Astrocyte of the cerebellum (primary cell): ENCODE data around the gene DNAI2.

ENCODE experiments used
- DNase-seq: peaks from one replicate; pipeline ENCODE4 v3.0.0-alpha.2; 2011; ENCODE audit warnings: low read depth
- H3K4me3 ChIP-seq: 2 replicates; pipeline ENCODE4 v1.5.1; 2011; ENCODE audit warnings: mild to moderate bottlenecking, low read depth, low read length, moderate library complexity
- in situ Hi-C: cut with HindIII; loops from 2 replicates; pipeline ENCODE4 v1.10.0; 2017; ENCODE audit warnings: low sequenced_read_pairs
- TF ChIP-seq, protein P1 (sequence below): IDR thresholded peaks from 2 replicates; pipeline ENCODE4 v1.5.1; 2012; ENCODE audit warnings: low read length, low read depth, moderate library complexity, mild to moderate bottlenecking; ENCODE audit errors: missing control alignments

DNAI2 gene

DNA sequence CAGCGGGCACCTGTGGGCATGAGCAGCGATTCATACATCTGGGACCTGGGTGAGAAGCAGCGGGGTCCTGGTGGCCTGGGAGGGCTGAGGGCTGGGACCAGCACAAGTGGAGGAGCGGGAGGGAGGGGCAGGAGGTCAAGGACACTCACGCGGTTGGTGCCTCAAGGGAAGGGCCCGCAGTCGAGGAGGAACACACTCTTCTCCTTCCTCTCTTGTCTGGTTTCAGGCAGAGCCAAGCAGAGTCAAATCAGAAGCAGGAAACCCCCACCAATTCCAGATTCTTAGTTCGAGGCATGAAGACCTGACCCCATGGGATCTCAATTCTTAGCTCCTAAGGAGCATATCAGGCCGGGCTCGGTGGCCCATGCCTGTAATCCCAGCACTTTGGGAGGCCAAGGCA is 15.7 kb downstream of the DNAI2 start:
- DNase-seq: no peak
- in situ Hi-C loops: no loop called here
- H3K4me3 ChIP-seq: no peak overlapping the region
- TF ChIP-seq, protein P1, sequence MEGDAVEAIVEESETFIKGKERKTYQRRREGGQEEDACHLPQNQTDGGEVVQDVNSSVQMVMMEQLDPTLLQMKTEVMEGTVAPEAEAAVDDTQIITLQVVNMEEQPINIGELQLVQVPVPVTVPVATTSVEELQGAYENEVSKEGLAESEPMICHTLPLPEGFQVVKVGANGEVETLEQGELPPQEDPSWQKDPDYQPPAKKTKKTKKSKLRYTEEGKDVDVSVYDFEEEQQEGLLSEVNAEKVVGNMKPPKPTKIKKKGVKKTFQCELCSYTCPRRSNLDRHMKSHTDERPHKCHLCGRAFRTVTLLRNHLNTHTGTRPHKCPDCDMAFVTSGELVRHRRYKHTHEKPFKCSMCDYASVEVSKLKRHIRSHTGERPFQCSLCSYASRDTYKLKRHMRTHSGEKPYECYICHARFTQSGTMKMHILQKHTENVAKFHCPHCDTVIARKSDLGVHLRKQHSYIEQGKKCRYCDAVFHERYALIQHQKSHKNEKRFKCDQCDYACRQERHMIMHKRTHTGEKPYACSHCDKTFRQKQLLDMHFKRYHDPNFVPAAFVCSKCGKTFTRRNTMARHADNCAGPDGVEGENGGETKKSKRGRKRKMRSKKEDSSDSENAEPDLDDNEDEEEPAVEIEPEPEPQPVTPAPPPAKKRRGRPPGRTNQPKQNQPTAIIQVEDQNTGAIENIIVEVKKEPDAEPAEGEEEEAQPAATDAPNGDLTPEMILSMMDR: no peak

DNA sequence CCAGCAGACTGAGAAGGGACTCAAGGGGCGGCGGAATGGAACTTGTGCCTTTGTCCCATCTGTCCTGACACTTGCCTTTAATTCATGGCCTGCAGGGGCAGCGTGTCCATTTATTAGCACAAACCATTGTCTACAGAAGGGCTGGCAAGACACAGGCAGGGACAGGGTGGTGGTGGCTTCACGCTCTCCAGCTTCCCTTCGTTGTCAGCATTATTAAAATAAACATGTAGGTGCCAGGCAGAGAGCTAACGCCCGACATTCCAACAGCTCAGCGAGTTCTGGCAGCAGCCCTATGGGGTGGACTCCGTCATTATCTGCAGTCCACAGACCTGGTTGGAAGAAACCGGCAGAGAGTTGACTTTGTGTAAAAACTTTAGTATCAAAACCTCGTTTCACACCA is 16.3 kb downstream of the DNAI2 start:
- TF ChIP-seq, protein P1: no peak
- in situ Hi-C loops: no loop called here
- DNase-seq: no peak
- no peak overlapping the region for H3K4me3 ChIP-seq

DNA sequence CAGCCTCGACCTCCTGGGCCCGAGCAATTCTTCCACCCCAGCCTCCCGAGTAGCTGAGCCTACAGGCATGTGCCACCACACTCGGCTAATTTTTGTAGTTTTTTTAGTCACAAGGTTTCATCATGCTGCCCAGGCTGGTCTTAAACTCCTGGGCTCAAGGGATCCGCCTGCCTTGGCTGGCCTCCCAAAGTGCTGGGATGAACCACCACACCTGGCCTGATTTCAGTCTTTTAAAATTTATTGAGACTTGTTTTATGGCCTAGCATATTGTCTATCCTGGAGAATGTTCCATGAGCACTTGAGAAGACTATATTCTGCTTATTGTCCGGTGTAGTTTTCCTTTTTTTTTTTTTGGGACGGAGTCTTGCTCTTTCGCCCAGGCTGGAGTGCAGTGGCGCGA is 18.5 kb downstream of the DNAI2 start:
- H3K4me3 ChIP-seq: no peak overlapping the region
- TF ChIP-seq, protein P1: no peak
- no peak for DNase-seq
- in situ Hi-C loops: no loop called here

DNA sequence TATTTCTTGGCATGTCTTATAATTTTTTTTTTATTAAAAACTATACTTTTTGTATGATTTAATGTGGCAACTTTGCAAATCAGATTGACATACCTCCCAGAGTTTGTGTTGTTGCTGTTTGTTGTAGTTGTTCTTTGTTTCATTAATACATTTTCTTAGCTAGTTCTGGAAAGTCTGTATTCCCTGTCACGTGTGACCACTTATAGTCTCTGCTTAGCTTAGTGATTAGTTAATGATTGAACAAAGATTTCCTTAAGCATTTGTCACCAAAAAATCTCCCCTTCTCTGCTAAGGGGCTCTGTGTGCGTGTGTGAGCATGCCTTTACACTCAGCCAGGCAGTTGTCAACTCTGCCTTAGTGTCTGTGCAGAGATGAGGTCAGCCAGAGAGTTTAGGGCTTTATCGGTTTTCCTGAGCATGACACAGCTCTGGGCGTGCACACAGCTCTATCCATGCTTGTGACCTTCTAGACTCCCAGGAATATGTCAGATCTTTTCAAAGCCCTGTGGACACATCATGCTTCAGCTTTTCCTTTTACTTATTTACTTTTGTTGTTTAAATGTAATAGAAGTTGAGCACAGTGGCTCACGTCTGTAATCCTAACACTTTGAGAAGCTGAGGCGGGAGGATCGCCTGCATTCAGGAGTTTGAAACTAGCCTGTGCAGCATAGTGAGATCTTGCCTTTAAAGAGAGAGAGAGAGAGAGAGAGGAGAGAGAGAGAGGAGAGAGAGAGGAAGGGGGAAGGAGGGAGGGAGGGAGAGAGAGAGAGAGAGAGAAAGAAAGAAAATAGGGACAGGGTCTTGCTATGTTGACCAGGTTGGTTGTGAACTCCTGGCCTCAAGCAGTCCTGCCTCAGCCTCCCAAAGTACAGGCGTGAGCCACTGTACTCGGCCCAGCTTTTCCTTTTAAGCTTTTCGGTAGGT is 21.9 kb downstream of the DNAI2 start:
- in situ Hi-C loops: no loop called here
- DNase-seq: no peak
- no peak overlapping the region for H3K4me3 ChIP-seq
- TF ChIP-seq, protein P1: no peak

DNA sequence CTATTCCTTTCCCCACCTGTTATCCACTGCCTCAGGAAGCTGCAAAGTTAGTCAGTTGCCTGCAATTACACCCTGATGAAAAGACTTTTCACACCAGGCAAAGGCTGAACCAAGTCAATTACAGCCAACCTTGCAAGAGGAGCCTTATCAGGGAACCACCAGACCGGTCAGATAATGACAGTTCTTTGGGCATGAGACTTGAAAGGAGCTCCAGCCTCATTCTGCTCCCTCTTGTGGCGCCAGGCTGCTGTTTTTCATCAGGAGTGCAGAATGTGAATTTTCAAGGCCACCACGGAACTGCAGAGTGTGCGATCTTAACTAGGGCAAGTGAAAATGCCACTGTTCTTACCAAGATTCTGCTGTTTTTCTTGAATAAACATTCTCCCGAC is 22.5 kb downstream of the DNAI2 start:
- H3K4me3 ChIP-seq: no peak overlapping the region
- TF ChIP-seq, protein P1: peak; percentile 67
- in situ Hi-C loops: no loop called here
- DNase-seq: no peak

DNA sequence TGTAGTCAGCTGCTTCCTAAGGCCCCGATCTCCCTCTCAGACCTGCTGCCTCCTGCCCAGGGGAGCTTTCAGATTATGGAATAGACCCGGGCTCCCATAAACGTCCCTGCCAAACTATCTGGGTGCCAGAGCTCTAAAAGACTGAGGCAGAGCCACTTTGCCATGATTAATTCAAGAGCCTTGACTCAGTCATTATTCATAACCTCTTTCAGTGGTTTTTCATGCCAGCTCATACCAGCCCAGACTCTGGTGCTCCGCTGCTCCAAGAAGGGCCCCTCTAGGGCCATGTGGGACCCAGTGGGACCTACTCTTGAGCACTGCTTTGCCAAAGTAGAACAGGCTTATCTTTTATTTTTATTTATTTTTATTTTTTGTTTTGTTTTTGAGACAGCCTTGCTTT is 23.9 kb downstream of the DNAI2 start:
- no peak for DNase-seq
- TF ChIP-seq, protein P1: no peak
- no peak overlapping the region for H3K4me3 ChIP-seq
- in situ Hi-C loops: no loop called here
